GM12878 (cell line): Measurements from ENCODE around the gene PCDHB12. TPM values are rescaled to one million over a fixed set of nuclear protein-coding genes. Genes with fewer than 3 reads are reported as not detected.
"Not testable (repeated sequence)": the region's sequence is repeated elsewhere in the genome, so short reads cannot be mapped to it uniquely, and the experiment has no call there.

Experiments used
- ATAC-seq: fragments of 200-7000 bp; cut with Tn5 transposase; 3 replicates; pipeline ENCODE4 v1.9.1; 2020; ENCODE audit warnings: mild to moderate bottlenecking, moderate library complexity
- BruUV-seq: library from RNA; stranded (reverse); fragments of 400-500 nt; replicated peaks from 2 replicates; lab custom pipeline; 2021; lab: Mats Ljungman, UMichigan
- CTCF ChIA-PET: fragments of 300-600 bp; sonication (Branson Sonifier 250); formaldehyde crosslinking; extraction: SDS; loops from one replicate; lab custom pipeline; 2021; ENCODE audit warnings: inconsistent platforms; lab: Yijun Ruan, JAX
- POLR2A ChIA-PET: fragments of 350-600 bp; formaldehyde crosslinking; extraction: SDS; loops from one replicate; lab custom pipeline; 2021; ENCODE audit warnings: inconsistent platforms; lab: Charles Lee
- RAD21 ChIA-PET: fragments of 300-600 bp; sonication (Branson Sonifier 250); formaldehyde crosslinking; loops from one replicate; lab custom pipeline; 2023; ENCODE audit warnings: antibody characterized with exemption; ENCODE audit not compliant: unreplicated experiment; lab: Charles Lee
- SMC1A ChIA-PET: fragments of 300-600 bp; sonication (Branson Sonifier 250); formaldehyde crosslinking; loops from one replicate; lab custom pipeline; 2023; ENCODE audit not compliant: unreplicated experiment, uncharacterized antibody; lab: Charles Lee
- DNase-seq: peaks from one replicate; pipeline ENCODE4 v3.0.0-alpha.2; 2011; ENCODE audit warnings: low read depth, low spot score
- FAIRE-seq: peaks from 3 replicates; lab custom pipeline; 2011; peaks lifted over from hg19 to GRCh38; lab: Jason Lieb, UNC
- H2AFZ ChIP-seq: 2 replicates; pipeline ENCODE4 v1.6.0; 2011; ENCODE audit warnings: low read depth, low read length, control low read depth; ENCODE audit not compliant: control insufficient read depth
- H3K27ac ChIP-seq: 2 replicates; pipeline ENCODE4 v1.5.1; 2011; ENCODE audit warnings: control low read depth; ENCODE audit not compliant: control insufficient read depth, insufficient read depth
- H3K27me3 ChIP-seq, 2 experiments: replicated peaks in 1 of 2; 2 replicates each; pipeline versions ENCODE4 v1.6.0 to v1.6.1; 2011; ENCODE audit warnings: low read length in 1 of 2; ENCODE audit not compliant: control insufficient read depth in 2 of 2, insufficient read depth in 2 of 2
- H3K36me3 ChIP-seq, 2 experiments: 2 replicates each; pipeline ENCODE4 v1.5.1; 2011; ENCODE audit warnings: low read length in 1 of 2; ENCODE audit not compliant: control insufficient read depth in 2 of 2, insufficient read depth in 2 of 2
- H3K4me1 ChIP-seq: 2 replicates; pipeline ENCODE4 v1.6.1; 2011; ENCODE audit warnings: mild to moderate bottlenecking, low read length, moderate library complexity, mixed read lengths; ENCODE audit not compliant: control insufficient read depth, insufficient read depth
- H3K4me2 ChIP-seq: 2 replicates; pipeline ENCODE4 v1.6.0; 2011; ENCODE audit warnings: control low read depth; ENCODE audit not compliant: control insufficient read depth, insufficient read depth
- H3K4me3 ChIP-seq: fragments of 200-600 bp; sonication (generic); 2 replicates; pipeline ENCODE4 v1.5.1; 2016
- H3K79me2 ChIP-seq: 2 replicates; pipeline ENCODE4 v1.6.0; 2011; ENCODE audit warnings: low read length; ENCODE audit not compliant: control insufficient read depth, insufficient read depth
- H3K9ac ChIP-seq: 2 replicates; pipeline ENCODE4 v1.8.0; 2011; ENCODE audit warnings: low read length, control low read depth, mixed read lengths; ENCODE audit not compliant: control insufficient read depth, insufficient read depth
- H3K9me3 ChIP-seq: replicated peaks from 3 replicates; pipeline ENCODE4 v1.5.1; 2011; ENCODE audit warnings: mild to moderate bottlenecking, low read length; ENCODE audit not compliant: control insufficient read depth, insufficient read depth
- H4K20me1 ChIP-seq: 2 replicates; pipeline ENCODE4 v1.6.0; 2011; ENCODE audit not compliant: control insufficient read depth, insufficient read depth
- ATF7 ChIP-seq: fragments of 450-650 bp; IDR thresholded peaks from 2 replicates; pipeline ENCODE4 v1.6.1; 2016; ENCODE audit warnings: low read depth, mild to moderate bottlenecking
- CTCF ChIP-seq, 3 experiments: IDR thresholded peaks in 2 of 3; conservative IDR thresholded peaks in 1 of 3; 2 replicates each; pipeline ENCODE4 v1.5.1; 2011; ENCODE audit warnings: low read depth in 3 of 3, low read length in 3 of 3, mild to moderate bottlenecking in 3 of 3, control low read depth in 2 of 3, moderate library complexity in 2 of 3, inconsistent platforms in 1 of 3, mixed read lengths in 1 of 3; ENCODE audit not compliant: control insufficient read depth in 2 of 3, insufficient read depth in 1 of 3; ENCODE audit errors: extremely low read depth in 1 of 3
- NFYA ChIP-seq: IDR thresholded peaks from 2 replicates; pipeline ENCODE4 v1.6.1; 2011; ENCODE audit warnings: low read depth, mild to moderate bottlenecking, low read length, improper control_type of control experiment, borderline replicate concordance
- YBX1 ChIP-seq: fragments of 450-650 bp; IDR thresholded peaks from 2 replicates; pipeline ENCODE4 v1.6.1; 2016; ENCODE audit warnings: antibody characterized with exemption
- ZNF384 ChIP-seq: IDR thresholded peaks from 2 replicates; pipeline ENCODE4 v1.6.1; 2012; ENCODE audit warnings: low read depth, mild to moderate bottlenecking, low read length, improper control_type of control experiment, borderline replicate concordance
- WGBS: methylation state at CpG from one replicate; pipeline ENCODE4 v1.1.6; 2016; ENCODE audit warnings: low lambda C conversion rate; ENCODE audit not compliant: insufficient replicate concordance, insufficient coverage; ENCODE audit errors: missing lambda C conversion rate; 5-methylcytosine and 5-hydroxymethylcytosine counted together
- in situ Hi-C: fragments of 300-500 bp; cut with MboI; formaldehyde crosslinking; loops from 9 replicates; pipeline ENCODE4 v1.14.3; 2018; ENCODE audit warnings: mixed read lengths
- intact Hi-C: fragments of 100-400 bp; cut with micrococcal nuclease; formaldehyde crosslinking; loops from one replicate; pipeline ENCODE4 v1.14.2; 2022; ENCODE audit not compliant: unreplicated experiment
- polyA plus RNA-seq, 11 experiments: library from polyadenylated mRNA; depleted of rRNA in 4 of 11; unstranded in 6 of 11; stranded (reverse) in 5 of 11; fragments of >200 nt; fragmentation: Nextera tagmentation in 4 of 11; fragmentation: Illumina TruSeq in 1 of 11; extraction: Ambion mirVana in 4 of 11; extraction: Trizol in 1 of 11; gene quantifications; 1 replicate in 1 of 11; 2 replicates in 10 of 11; pipeline versions ENCODE4 v1.2.1 to v1.2.3, GENCODE V29; 2011 to 2016; ENCODE audit warnings: inconsistent platforms in 2 of 11, missing spikeins in 2 of 11, low read depth in 1 of 11
- total RNA-seq, 4 experiments: library from RNA; depleted of rRNA in 3 of 4; stranded (reverse); fragments of >200 nt in 3 of 4; fragmentation: Illumina TruSeq in 1 of 4; extraction: Trizol in 1 of 4; gene quantifications; 2 replicates each; pipeline versions ENCODE4 v1.2.1 to v1.2.3, GENCODE V29; 2013 to 2021

The PCDHB12 gene
- total and polyA plus RNA-seq, 10 of the 15 experiments (the other 5 are each of a cell fraction or from before 2014, with no cell fraction given), result 0.04 to 0.08 (median 0.04) TPM; not detected in 7

- no peaks in the 10 kb centered on the region for H3K79me2 ChIP-seq
- SMC1A ChIA-PET, result interaction anchor here (0.7 kb wide), 1 partner anchor 36 kb away, joined by 3 read pairs; the partner anchor contains the start of gene PCDHB14
- CTCF ChIA-PET, result interaction anchor here (0.9 to 1.5 kb wide), 4 partner anchors 10 to 370 kb away, joined by 3 to 4 read pairs (median 3); no protein-coding TSS in a partner anchor
- FAIRE-seq (no peak), ATAC-seq (no peak)
- no TSS peak for BruUV-seq
- in situ Hi-C loops, result no loop called here
- H2AFZ ChIP-seq, result no peak within 1 kb of the TSS
- H3K27me3 ChIP-seq, result no peaks in the 10 kb centered on the region
- no peaks in the 10 kb centered on the region for H4K20me1 ChIP-seq
- no peaks in the 10 kb centered on the region; the same call in 2 of the 3 replicates for H3K9me3 ChIP-seq
- no peak within 1 kb of the TSS for H3K27ac ChIP-seq
- H3K4me1 ChIP-seq, result no peaks in the 10 kb centered on the region
- RAD21 ChIA-PET, result interaction anchor here (0.6 to 1.8 kb wide), 3 partner anchors 234 to 784 kb away, joined by 3 to 6 read pairs (median 3); partner anchors contain the start of gene PCDHGA11
- 20% methylated on average over 9 of the region's 9 CpGs for WGBS
- POLR2A ChIA-PET, result no interaction called here
- intact Hi-C loops, result loop anchor here (10.0 kb wide), 1 partner anchor 378 kb away; no protein-coding TSS in a partner anchor
- no peak for TF ChIP-seq ZNF384
- TF ChIP-seq CTCF (IDR thresholded peaks at IDR 0.05 in 2 of 3, conservative IDR thresholded peaks at IDR 0.05 in 1 of 3; ENCODE audit: control insufficient read depth in 2 of 3, extremely low read depth in 1 of 3, insufficient read depth in 1 of 3, low read depth in 3 of 3, low read length in 3 of 3), result peak in 2 of 3 experiments; percentile 22 to 32; a peak in 2 of 6 replicates
- no peak for TF ChIP-seq ATF7
- TF ChIP-seq YBX1, result no peak
- no peak for TF ChIP-seq NFYA
- TF ChIP-seq, all 136 proteins: peak for 1
- no peak for DNase-seq
- H3K4me3 ChIP-seq, result no peak within 1 kb of the TSS
- no peak within 1 kb of the TSS for H3K4me2 ChIP-seq
- no peaks in the 10 kb centered on the region for H3K36me3 ChIP-seq
- no peak within 1 kb of the TSS for H3K9ac ChIP-seq
Measured at GRCh38 chr5:141186897-141187512, 21.5 kb upstream of the PCDHB12 start, which contains the start of gene PCDHB9. PCDHB9 (plus strand) TSS chr5:141187161; CDS start chr5:141187319, 158 bp downstream.

- H3K4me1 ChIP-seq, in situ Hi-C loops, DNase-seq, H3K36me3 ChIP-seq, ATAC-seq, H3K9me3 ChIP-seq, H3K79me2 ChIP-seq, BruUV-seq, POLR2A ChIA-PET, H3K27me3 ChIP-seq, CTCF ChIA-PET, RAD21 ChIA-PET, SMC1A ChIA-PET, H3K4me2 ChIP-seq, H4K20me1 ChIP-seq, H3K27ac ChIP-seq, H3K9ac ChIP-seq, H3K4me3 ChIP-seq, H2AFZ ChIP-seq, FAIRE-seq: not testable (repeated sequence)
- intact Hi-C loops, result loop anchor here (10.0 kb wide), 1 partner anchor 376 kb away; no protein-coding TSS in a partner anchor
- 84% methylated on average over 23 of the region's 37 CpGs for whole genome bisulfite sequencing
Measured at GRCh38 chr5:141188682-141189081, 19.8 kb upstream of the PCDHB12 start.

- H3K36me3 ChIP-seq, RAD21 ChIA-PET, H3K9me3 ChIP-seq, H3K27me3 ChIP-seq, H3K9ac ChIP-seq, SMC1A ChIA-PET, FAIRE-seq, H3K4me2 ChIP-seq, DNase-seq, H3K4me1 ChIP-seq, H3K4me3 ChIP-seq, BruUV-seq, H3K27ac ChIP-seq, H2AFZ ChIP-seq, H3K79me2 ChIP-seq, H4K20me1 ChIP-seq, ATAC-seq, CTCF ChIA-PET, POLR2A ChIA-PET, in situ Hi-C loops: not testable (repeated sequence)
- intact Hi-C loops, result loop anchor here (10.0 kb wide), 1 partner anchor 376 kb away; no protein-coding TSS in a partner anchor
- 66% methylated on average over 24 of the region's 35 CpGs for WGBS
Measured at GRCh38 chr5:141189131-141189530, 19.4 kb upstream of the PCDHB12 start.
